Fibroblast of villous mesenchyme (primary cell): ENCODE measurements around the gene STAM. TPM values are rescaled to one million over a fixed set of nuclear protein-coding genes. Genes with fewer than 3 reads are reported as not detected.
"Not testable (repeated sequence)": the region's sequence is repeated elsewhere in the genome, so short reads cannot be mapped to it uniquely, and the experiment has no call there.

Source experiments
- DNase-seq: peaks from one replicate; pipeline ENCODE4 v3.0.0-alpha.2; 2010; ENCODE audit warnings: low read depth
- H3K4me3 ChIP-seq: 2 replicates; pipeline ENCODE4 v1.5.1; 2011; ENCODE audit warnings: low read depth, mild to moderate bottlenecking, low read length
- total RNA-seq: library from RNA; depleted of rRNA; stranded (reverse); fragments of >200 nt; gene quantifications from 2 replicates; pipeline ENCODE4 v1.2.3, GENCODE V29; 2012
- TF ChIP-seq, protein P1 (sequence below): IDR thresholded peaks from 2 replicates; pipeline ENCODE4 v1.5.1; 2012; ENCODE audit warnings: low read depth, mild to moderate bottlenecking, low read length; ENCODE audit not compliant: insufficient read depth

STAM gene
- total RNA-seq, 1 donor, result 46.6 TPM

DNA sequence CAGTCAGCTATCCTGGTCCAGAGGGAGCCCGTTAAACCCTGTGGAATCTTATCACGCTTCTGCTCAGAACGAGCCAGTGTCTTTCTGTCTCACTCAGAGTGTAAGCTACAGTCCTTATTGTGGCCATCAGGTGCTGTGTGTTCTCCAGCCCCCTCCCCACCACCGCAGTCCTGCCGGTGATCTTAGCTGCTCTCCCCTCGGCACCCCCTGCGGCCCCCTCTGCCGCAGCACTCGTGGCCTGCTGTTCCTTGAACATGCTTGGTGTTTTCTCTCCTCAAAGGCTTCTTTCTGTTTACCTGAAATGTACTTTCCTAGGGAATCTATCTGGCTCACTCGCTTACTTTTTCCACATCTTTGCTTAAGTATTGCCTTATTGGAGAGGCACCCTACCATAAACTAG lies 69.8 kb downstream of the STAM start:
- DNase-seq, result no peak
- TF ChIP-seq, protein P1, sequence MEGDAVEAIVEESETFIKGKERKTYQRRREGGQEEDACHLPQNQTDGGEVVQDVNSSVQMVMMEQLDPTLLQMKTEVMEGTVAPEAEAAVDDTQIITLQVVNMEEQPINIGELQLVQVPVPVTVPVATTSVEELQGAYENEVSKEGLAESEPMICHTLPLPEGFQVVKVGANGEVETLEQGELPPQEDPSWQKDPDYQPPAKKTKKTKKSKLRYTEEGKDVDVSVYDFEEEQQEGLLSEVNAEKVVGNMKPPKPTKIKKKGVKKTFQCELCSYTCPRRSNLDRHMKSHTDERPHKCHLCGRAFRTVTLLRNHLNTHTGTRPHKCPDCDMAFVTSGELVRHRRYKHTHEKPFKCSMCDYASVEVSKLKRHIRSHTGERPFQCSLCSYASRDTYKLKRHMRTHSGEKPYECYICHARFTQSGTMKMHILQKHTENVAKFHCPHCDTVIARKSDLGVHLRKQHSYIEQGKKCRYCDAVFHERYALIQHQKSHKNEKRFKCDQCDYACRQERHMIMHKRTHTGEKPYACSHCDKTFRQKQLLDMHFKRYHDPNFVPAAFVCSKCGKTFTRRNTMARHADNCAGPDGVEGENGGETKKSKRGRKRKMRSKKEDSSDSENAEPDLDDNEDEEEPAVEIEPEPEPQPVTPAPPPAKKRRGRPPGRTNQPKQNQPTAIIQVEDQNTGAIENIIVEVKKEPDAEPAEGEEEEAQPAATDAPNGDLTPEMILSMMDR, result no peak
- no peak overlapping the region for H3K4me3 ChIP-seq

DNA sequence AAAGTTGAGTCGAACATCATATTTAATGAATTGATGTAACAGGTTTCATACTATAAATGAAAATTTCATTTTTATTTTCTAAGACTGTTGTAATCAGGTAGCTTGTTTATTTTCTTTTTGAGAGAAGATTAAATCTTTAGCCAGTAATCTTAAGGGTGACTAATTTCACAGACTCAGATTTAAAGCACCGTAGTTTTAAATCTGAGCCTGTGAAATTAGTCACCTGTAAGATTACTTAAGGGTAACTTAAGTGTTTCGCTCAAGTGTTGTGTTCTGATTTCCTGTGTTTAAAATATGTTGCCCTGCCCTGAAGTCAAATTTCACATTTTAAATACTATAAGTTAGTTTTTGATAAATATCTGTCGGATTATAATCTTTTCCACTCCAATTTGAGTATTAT lies 72.2 kb downstream of the STAM start:
- no peak overlapping the region for H3K4me3 ChIP-seq
- TF ChIP-seq, protein P1, result no peak
- DNase-seq, result no peak

DNA sequence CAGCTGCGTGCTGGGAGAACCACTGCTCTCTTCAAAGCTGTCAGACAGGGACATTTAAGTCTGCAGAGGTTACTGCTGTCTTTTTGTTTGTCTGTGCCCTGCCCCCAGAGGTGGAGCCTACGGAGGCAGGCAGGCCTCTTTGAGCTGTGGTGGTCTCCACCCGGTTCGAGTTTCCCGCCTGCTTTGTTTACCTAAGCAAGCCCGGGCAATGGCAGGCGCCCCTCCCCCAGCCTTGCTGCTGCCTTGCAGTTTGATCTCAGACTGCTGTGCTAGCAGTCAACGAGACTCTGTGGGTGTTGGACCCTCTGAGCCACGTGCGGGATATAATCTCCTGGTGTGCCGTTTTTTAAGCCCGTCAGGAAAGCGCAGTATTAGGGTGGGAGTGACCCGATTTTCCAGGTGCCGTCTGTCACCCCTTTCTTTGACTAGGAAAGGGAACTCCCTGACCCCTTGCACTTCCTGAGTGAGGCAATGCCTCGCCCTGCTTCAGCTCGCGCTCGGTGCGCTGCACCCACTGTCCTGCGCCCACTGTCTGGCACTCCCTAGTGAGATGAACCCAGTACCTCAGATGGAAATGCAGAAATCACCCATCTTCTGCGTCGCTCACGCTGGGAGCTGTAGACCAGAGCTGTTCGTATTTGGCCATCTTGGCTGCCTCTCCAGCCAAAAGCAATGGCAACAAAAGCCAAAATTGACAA lies 78.5 kb downstream of the STAM start:
- not testable (repeated sequence) for H3K4me3 ChIP-seq, DNase-seq

DNA sequence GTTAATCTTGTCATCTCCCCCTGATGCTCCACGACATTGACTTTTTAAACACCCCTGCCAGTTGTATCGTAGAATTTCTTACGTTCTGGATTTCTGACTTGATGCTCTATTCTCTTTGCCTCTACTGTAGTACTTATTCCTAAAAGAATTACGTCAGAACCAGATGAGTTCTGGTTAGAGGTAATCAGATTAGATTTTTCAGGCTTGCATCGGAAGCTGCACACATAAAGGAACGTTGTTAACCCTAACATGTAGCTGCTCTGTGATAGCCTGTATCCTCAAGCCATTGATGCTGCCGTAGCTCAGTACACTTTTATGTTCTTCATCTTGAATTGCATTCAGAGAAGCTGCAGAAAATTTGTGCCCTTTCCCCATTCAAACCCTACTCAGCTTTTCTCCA lies 81.8 kb downstream of the STAM start:
- DNase-seq, result no peak
- TF ChIP-seq, protein P1, result no peak
- no peak overlapping the region for H3K4me3 ChIP-seq

DNA sequence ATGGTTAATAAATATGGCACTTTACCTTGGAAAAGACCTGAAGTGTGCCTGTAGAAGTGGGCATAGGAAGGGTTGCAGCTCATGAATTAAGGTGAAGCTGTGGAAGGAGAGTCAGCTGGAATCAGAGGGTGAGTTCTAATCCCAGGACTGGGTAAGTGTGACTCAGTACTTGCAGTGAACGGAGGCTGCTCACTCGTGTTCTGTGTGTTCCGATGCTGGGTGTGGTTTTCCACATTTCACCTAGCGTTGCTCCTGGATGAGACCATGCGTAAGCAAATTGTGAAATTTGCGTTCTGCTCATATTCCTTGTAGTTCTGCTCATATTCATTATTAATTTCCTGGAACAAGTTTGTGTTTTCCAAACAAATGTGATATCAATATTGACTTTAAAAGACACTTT lies 85.7 kb downstream of the STAM start:
- TF ChIP-seq, protein P1, result no peak
- no peak for DNase-seq
- H3K4me3 ChIP-seq, result no peak overlapping the region

DNA sequence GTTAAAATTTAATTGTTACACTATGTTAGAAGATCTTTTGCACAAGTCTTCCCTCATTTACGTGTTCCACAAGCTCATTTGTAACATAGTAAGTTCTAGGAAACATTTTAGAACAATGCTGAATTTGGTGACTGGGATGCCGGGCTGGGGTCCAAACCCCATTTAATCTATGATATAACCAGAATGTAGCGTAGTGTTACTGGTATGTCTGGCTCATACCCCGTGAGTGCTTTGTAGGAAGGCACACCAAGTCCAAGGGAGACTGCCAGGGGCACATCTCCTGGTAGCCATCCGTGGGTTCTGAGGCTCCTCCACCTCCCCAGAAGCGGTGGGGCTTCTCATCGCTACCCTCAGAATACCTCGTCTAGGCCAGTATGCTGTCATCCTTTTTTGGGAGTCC lies 86.7 kb downstream of the STAM start:
- H3K4me3 ChIP-seq, result no peak overlapping the region
- TF ChIP-seq, protein P1, result no peak
- no peak for DNase-seq

DNA sequence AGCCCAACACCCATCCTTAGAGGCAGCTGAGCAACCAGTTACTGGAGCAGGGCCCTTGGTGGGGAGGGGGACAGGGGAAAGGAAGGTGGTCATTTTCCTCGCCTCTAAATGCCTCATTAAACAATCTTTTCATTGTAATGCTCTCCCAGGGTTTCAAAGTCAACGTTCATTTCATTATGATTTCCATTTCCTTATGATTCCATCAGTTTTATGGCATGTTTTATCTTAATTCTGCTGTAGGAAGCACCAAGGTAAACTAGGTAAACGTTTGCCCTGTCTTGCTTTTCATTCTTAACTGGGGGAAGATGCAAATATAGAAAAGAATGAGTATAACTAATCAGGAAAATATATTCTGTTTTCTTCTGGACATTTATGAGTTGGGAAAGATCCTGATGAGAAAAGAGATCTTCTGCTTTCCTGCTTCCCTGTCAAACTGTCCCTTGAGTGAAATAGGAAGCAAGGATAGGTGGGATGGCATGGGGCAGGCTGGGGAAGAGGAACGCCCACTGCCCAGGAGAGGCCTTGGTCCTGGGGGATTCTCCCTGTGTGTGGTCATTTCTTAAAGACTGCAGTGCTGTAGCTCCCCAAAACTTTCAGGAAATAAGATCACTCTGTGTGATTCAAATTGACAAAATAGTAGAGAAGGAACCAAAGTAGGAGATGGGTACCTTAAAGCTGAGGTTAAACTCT lies 87.5 kb downstream of the STAM start:
- H3K4me3 ChIP-seq, result no peak overlapping the region

More for the DNA sequence above, 87.5 kb downstream of the STAM start:
- TF ChIP-seq, protein P1, result no peak
- no peak for DNase-seq
